Fibroblast of lung (primary cell): ENCODE measurements around the gene TP73. TPM values are rescaled to one million over a fixed set of nuclear protein-coding genes. Genes with fewer than 3 reads are reported as not detected.

Source experiments
- DNase-seq, 2 donors: peaks; one replicate each; pipeline versions ENCODE4 v3.0.0 to v3.0.0-alpha.2; 2010; ENCODE audit warnings: low read depth in 2 of 2
- H2AFZ ChIP-seq: 2 replicates; pipeline ENCODE4 v1.5.1; 2012; ENCODE audit warnings: low read length, control low read depth, inconsistent platforms
- H3K27ac ChIP-seq: 2 replicates; pipeline ENCODE4 v1.5.1; 2011; ENCODE audit warnings: low read length, control low read depth; ENCODE audit not compliant: insufficient read depth
- H3K27me3 ChIP-seq: 2 replicates; pipeline ENCODE4 v1.5.1; 2011; ENCODE audit warnings: mild to moderate bottlenecking, low read length; ENCODE audit not compliant: control insufficient read depth, insufficient read depth
- H3K36me3 ChIP-seq: 2 replicates; pipeline ENCODE4 v1.5.1; 2011; ENCODE audit warnings: low read length; ENCODE audit not compliant: control insufficient read depth, insufficient read depth
- H3K4me1 ChIP-seq: 2 replicates; pipeline ENCODE4 v1.5.1; 2011; ENCODE audit warnings: low read length; ENCODE audit not compliant: control insufficient read depth, insufficient read depth; ENCODE audit errors: extremely low read depth
- H3K4me2 ChIP-seq: 2 replicates; pipeline ENCODE4 v1.5.1; 2011; ENCODE audit warnings: low read length, control low read depth; ENCODE audit not compliant: insufficient read depth; ENCODE audit errors: extremely low read depth
- H3K4me3 ChIP-seq, 4 experiments: fragments of 200-600 bp in 1 of 4; sonication (generic) in 1 of 4; replicated peaks in 1 of 4; 2 replicates each; pipeline ENCODE4 v1.5.1; 2011 to 2016; ENCODE audit warnings: low read length in 4 of 4, low read depth in 3 of 4, mild to moderate bottlenecking in 3 of 4, control low read depth in 2 of 4, inconsistent platforms in 1 of 4, mixed read lengths in 1 of 4; ENCODE audit not compliant: insufficient read depth in 1 of 4; ENCODE audit errors: control extremely low read depth in 1 of 4
- H3K79me2 ChIP-seq: 2 replicates; pipeline ENCODE4 v1.5.1; 2012; ENCODE audit warnings: mild to moderate bottlenecking, low read length, inconsistent platforms; ENCODE audit not compliant: control insufficient read depth, insufficient read depth
- H3K9ac ChIP-seq: 2 replicates; pipeline ENCODE4 v1.5.1; 2011; ENCODE audit warnings: mild to moderate bottlenecking, low read length, control low read depth; ENCODE audit not compliant: insufficient read depth
- H3K9me3 ChIP-seq: 2 replicates; pipeline ENCODE4 v1.5.1; 2012; ENCODE audit warnings: low read depth, low read length; ENCODE audit not compliant: control insufficient read depth, insufficient read depth
- H4K20me1 ChIP-seq: 2 replicates; pipeline ENCODE4 v1.5.1; 2011; ENCODE audit warnings: low read length; ENCODE audit not compliant: control insufficient read depth, insufficient read depth; ENCODE audit errors: extremely low read depth
- CTCF ChIP-seq, 2 donors: IDR thresholded peaks in 1 of 2; conservative IDR thresholded peaks in 1 of 2; 1 replicate in 1 of 2; 2 replicates in 1 of 2; pipeline ENCODE4 v1.5.1; 2011 to 2012; ENCODE audit warnings: low read length in 2 of 2, control low read depth in 1 of 2, inconsistent platforms in 1 of 2, low read depth in 1 of 2, mild to moderate bottlenecking in 1 of 2
- EZH2 ChIP-seq: IDR thresholded peaks from 2 replicates; pipeline ENCODE4 v1.5.1; 2012; ENCODE audit warnings: low read length, control low read depth, mild to moderate bottlenecking; ENCODE audit errors: missing control alignments
- polyA plus RNA-seq, 2 donors: library from polyadenylated mRNA; depleted of rRNA in 1 of 2; stranded (reverse) in 1 of 2; unstranded in 1 of 2; fragments of >200 nt; gene quantifications; 2 replicates each; pipeline ENCODE4 v1.2.1, GENCODE V29; 2011 to 2012; ENCODE audit warnings: missing spikeins in 1 of 2
- total RNA-seq: library from RNA; depleted of rRNA; stranded (reverse); fragments of >200 nt; gene quantifications from 2 replicates; pipeline ENCODE4 v1.2.1, GENCODE V29; 2014

TP73 gene
- total and polyA plus RNA-seq, 2 donors (not counting 1 experiment from before 2014, with no cell fraction given), result not detected

GRCh38 chr1:3688356-3689137 is 36.2 kb downstream of the TP73 start:
- H3K4me3 ChIP-seq, result no peak overlapping the region
- H3K4me1 ChIP-seq, result no peaks in the 10 kb centered on the region
- no peak for DNase-seq

GRCh38 chr1:3689138-3689750 is 36.9 kb downstream of the TP73 start:
- H3K9ac ChIP-seq, result no peak overlapping the region
- H3K27me3 ChIP-seq, result no peaks in the 10 kb centered on the region
- H3K27ac ChIP-seq, result no peak overlapping the region
- no peak for DNase-seq
- TF ChIP-seq EZH2, result no peak
- no peak for TF ChIP-seq CTCF (conservative IDR thresholded peaks at IDR 0.05 in 1 of 2, IDR thresholded peaks at IDR 0.05 in 1 of 2; ENCODE audit: low read depth in 1 of 2, low read length in 2 of 2)
- H3K79me2 ChIP-seq, result no peaks in the 10 kb centered on the region
- no peaks in the 10 kb centered on the region for H3K36me3 ChIP-seq
- no peaks in the 10 kb centered on the region for H3K9me3 ChIP-seq
- no peak overlapping the region for H3K4me3 ChIP-seq
- no peaks in the 10 kb centered on the region for H3K4me1 ChIP-seq
- H3K4me2 ChIP-seq, result no peak overlapping the region
- H4K20me1 ChIP-seq, result no peaks in the 10 kb centered on the region
- H2AFZ ChIP-seq, result no peak overlapping the region

More at GRCh38 chr1:3688356-3689137, 36.2 kb downstream of the TP73 start:
- H3K9ac ChIP-seq, result no peak overlapping the region
- H2AFZ ChIP-seq, result no peak overlapping the region
- no peaks in the 10 kb centered on the region for H3K36me3 ChIP-seq
- H3K79me2 ChIP-seq, result no peaks in the 10 kb centered on the region
- H4K20me1 ChIP-seq, result no peaks in the 10 kb centered on the region
- no peak overlapping the region for H3K4me2 ChIP-seq
- no peak for TF ChIP-seq EZH2
- no peaks in the 10 kb centered on the region for H3K27me3 ChIP-seq
- no peaks in the 10 kb centered on the region for H3K9me3 ChIP-seq
- H3K27ac ChIP-seq, result no peak overlapping the region

- no peaks in the 10 kb centered on the region for H3K4me1 ChIP-seq
- no peak for DNase-seq
- no peak for TF ChIP-seq EZH2
- TF ChIP-seq CTCF (conservative IDR thresholded peaks at IDR 0.05 in 1 of 2, IDR thresholded peaks at IDR 0.05 in 1 of 2; ENCODE audit: low read depth in 1 of 2, low read length in 2 of 2), result no peak
- no peak overlapping the region for H3K27ac ChIP-seq
- no peaks in the 10 kb centered on the region for H3K27me3 ChIP-seq
- H3K36me3 ChIP-seq, result no peaks in the 10 kb centered on the region
- H3K4me3 ChIP-seq, result no peak overlapping the region
- no peaks in the 10 kb centered on the region for H4K20me1 ChIP-seq
- H3K9me3 ChIP-seq, result no peaks in the 10 kb centered on the region
- H3K4me2 ChIP-seq, result no peak overlapping the region
- H2AFZ ChIP-seq, result no peak overlapping the region
- no peaks in the 10 kb centered on the region for H3K79me2 ChIP-seq
- no peak overlapping the region for H3K9ac ChIP-seq
These were observed 38.2 kb downstream of the TP73 start for GRCh38 chr1:3690282-3691065.
